ENCODE data around the gene SLC9A9.

The SLC9A9 gene

GRCh38 chr3:143676747-143677146 is 171.5 kb downstream of the SLC9A9 start:
- no peak for DNase-seq

- no peak for DNase-seq
Measured at GRCh38 chr3:143676021-143676420, 172.2 kb downstream of the SLC9A9 start.

GRCh38 chr3:143674100-143674968 is 173.9 kb downstream of the SLC9A9 start:
- peak; percentile 94 for DNase-seq

GRCh38 chr3:143672396-143673165 is 175.7 kb downstream of the SLC9A9 start:
- DNase-seq: no peak

- no peak for DNase-seq
Measured at GRCh38 chr3:143671626-143672025, 176.6 kb downstream of the SLC9A9 start.

GRCh38 chr3:143668924-143669790 is 179.1 kb downstream of the SLC9A9 start:
- no peak for DNase-seq

- no peak for DNase-seq
Measured at GRCh38 chr3:143668385-143668784, 179.9 kb downstream of the SLC9A9 start.

GRCh38 chr3:143661677-143662076 is 186.6 kb downstream of the SLC9A9 start:
- DNase-seq: no peak

GRCh38 chr3:143658861-143659260 is 189.4 kb downstream of the SLC9A9 start:
- no peak for DNase-seq

- no peak for DNase-seq
Measured at GRCh38 chr3:143658116-143658515, 190.2 kb downstream of the SLC9A9 start.

- no peak for DNase-seq
Measured at GRCh38 chr3:143657391-143657790, 190.9 kb downstream of the SLC9A9 start.

- no peak for DNase-seq
Measured at GRCh38 chr3:143654906-143655305, 193.4 kb downstream of the SLC9A9 start.

GRCh38 chr3:143653935-143654334 is 194.3 kb downstream of the SLC9A9 start:
- DNase-seq: no peak

- no peak for DNase-seq
Measured at GRCh38 chr3:143653493-143653892, 194.8 kb downstream of the SLC9A9 start.

- DNase-seq: no peak
Measured at GRCh38 chr3:143652118-143652517, 196.2 kb downstream of the SLC9A9 start.

- DNase-seq: no peak
Measured at GRCh38 chr3:143650827-143651226, 197.4 kb downstream of the SLC9A9 start.

GRCh38 chr3:143650120-143650519 is 198.1 kb downstream of the SLC9A9 start:
- DNase-seq: no peak

- no peak for DNase-seq
Measured at GRCh38 chr3:143648708-143649107, 199.6 kb downstream of the SLC9A9 start.

GRCh38 chr3:143648218-143648617 is 200.1 kb downstream of the SLC9A9 start:
- no peak for DNase-seq

GRCh38 chr3:143644370-143645089 is 203.7 kb downstream of the SLC9A9 start:
- DNase-seq: peak; percentile 87

- DNase-seq: no peak
Measured at GRCh38 chr3:143643905-143644304, 204.4 kb downstream of the SLC9A9 start.

GRCh38 chr3:143640774-143641173 is 207.5 kb downstream of the SLC9A9 start:
- no peak for DNase-seq
